Measurements from ENCODE around the gene VPS11.
"Not testable (repeated sequence)": the region's sequence is repeated elsewhere in the genome, so short reads cannot be mapped to it uniquely, and the experiment has no call there.

The VPS11 gene

GRCh38 chr11:119067371-119068222 is at the start of gene VPS11:
Gene VPS11 (plus strand): TSS chr11:119067818. CDS start chr11:119067824, 6 bp downstream.
- DNase-seq, result peak; percentile 95

DNA sequence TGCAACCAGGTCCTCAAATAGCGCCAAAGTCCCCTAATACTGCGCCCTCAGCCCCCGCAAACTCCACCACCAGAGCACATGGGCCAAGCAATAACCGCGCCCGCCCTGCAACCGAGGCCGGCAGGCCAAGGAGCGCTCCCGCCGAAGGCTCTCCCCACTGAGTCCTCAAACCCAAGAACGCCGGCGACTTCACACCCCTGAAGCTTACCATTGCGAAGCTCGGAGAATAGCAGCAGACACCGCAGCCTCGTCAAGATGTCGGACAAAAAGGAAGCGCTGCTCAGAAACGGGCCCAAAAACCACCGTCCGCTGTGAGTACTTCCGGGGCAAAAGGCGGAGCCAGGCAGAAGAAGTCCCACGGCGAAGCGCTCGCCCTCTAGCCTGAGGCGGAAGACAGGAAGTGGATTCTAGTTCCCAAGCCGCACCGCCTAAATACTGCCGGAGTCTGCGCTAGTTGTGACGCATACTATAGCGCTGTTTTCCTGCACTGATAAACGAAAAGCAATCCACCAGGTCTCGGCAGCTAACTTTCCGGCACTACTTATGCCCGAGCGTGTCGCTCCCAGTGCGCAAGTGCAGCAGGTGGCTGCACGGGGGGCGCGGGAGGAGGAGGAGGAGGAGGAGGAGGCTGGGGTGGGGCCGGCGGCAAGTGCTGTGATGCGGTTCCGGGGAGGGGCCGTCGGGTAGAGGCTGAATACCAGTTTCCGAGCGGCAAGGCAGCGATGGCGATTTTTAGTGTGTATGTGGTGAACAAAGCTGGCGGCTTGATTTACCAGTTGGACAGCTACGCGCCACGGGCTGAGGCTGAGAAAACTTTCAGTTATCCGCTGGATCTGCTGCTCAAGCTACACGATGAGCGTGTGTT is 49.3 kb upstream of the VPS11 start, which contains the start of the genes RPS25 and TRAPPC4:
Gene RPS25 (minus strand): TSS at position 270 of the 865 bp plus-strand sequence. CDS start 59 bp downstream, at position 211.
Gene TRAPPC4 (plus strand): TSS at position 693 of the 865 bp plus-strand sequence. CDS start 30 bp downstream, at position 723.
- peak; percentile 97 for DNase-seq

DNA sequence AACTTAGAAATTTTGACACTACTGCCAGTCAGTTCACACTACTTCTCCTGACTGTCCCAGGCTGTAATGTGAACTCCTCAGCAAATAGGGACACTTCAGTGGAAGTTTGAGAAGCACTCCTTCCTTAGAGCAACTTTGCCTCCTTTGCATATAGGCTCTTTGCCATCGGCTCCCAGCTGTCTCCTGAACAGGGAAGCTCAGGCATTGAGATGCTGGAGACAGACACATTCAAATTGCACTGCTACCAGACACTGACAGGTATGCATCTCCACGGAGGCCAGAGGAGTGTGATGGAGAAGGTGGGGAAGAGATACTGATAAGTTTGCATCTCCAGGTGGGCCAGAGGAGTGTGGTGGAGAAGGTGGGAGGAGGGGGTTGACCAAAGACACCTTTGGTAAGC is 47.6 kb upstream of the VPS11 start:
- DNase-seq, result no peak

GRCh38 chr11:119021631-119022030 is 46.0 kb upstream of the VPS11 start:
- no peak for DNase-seq

GRCh38 chr11:119023741-119024140 is 43.9 kb upstream of the VPS11 start:
- no peak for DNase-seq

- DNase-seq, result no peak
Measured at GRCh38 chr11:119024430-119025098, 43.1 kb upstream of the VPS11 start.

GRCh38 chr11:119025099-119025473 is 42.5 kb upstream of the VPS11 start:
- no peak for DNase-seq

DNA sequence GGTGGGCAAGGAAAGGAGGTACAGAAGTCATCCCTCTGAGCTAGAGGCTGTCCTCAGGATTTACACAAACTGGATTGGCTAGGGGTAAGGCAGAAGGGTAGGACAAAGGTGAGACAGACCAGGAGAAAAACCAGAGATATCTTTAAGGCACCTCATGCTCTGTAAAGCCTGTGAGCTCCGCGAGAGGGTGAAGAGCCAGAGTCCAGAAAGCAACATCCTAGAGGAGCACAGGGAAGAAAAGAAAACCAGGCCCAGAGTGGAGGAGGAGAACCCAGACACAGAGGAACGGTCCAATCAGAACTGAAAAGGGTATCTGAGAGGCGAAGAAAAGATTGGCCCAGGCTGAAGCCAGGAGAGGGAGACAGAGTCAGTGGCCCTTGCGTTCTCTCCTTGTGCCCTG is 42.1 kb upstream of the VPS11 start:
- no peak for DNase-seq

GRCh38 chr11:119025978-119026766 is 41.4 kb upstream of the VPS11 start:
- no peak for DNase-seq

GRCh38 chr11:119026970-119027369 is 40.6 kb upstream of the VPS11 start:
- no peak for DNase-seq

GRCh38 chr11:119027561-119028345 is 39.9 kb upstream of the VPS11 start:
- DNase-seq, result no peak

- DNase-seq, result no peak
Measured at GRCh38 chr11:119028346-119029068, 39.1 kb upstream of the VPS11 start.

GRCh38 chr11:119029069-119029339 is 38.6 kb upstream of the VPS11 start:
- DNase-seq, result no peak

GRCh38 chr11:119029340-119030028 is 38.1 kb upstream of the VPS11 start:
- no peak for DNase-seq

DNA sequence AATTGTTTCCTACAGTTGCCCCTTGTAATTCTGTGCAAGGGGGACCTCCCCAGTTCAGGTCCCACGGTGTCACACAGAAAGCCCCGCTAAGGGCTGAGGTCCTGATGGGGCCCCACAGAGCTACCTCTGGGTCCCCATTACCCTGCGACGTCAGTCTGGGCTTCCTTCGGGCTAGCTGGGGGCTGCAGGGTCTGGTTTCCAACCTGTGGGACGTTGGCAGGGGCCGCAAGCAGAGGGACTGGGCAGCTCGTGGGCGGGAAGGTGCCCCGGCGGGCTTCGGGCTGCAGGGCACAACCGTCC is 37.6 kb upstream of the VPS11 start:
- DNase-seq, result no peak

- peak; percentile 99 for DNase-seq
Measured at GRCh38 chr11:119030329-119031047, 37.1 kb upstream of the VPS11 start, which contains the start of gene SLC37A4. Gene SLC37A4 (minus strand): TSS chr11:119030877.

GRCh38 chr11:119031912-119032280 is 35.7 kb upstream of the VPS11 start:
- DNase-seq, result no peak

DNA sequence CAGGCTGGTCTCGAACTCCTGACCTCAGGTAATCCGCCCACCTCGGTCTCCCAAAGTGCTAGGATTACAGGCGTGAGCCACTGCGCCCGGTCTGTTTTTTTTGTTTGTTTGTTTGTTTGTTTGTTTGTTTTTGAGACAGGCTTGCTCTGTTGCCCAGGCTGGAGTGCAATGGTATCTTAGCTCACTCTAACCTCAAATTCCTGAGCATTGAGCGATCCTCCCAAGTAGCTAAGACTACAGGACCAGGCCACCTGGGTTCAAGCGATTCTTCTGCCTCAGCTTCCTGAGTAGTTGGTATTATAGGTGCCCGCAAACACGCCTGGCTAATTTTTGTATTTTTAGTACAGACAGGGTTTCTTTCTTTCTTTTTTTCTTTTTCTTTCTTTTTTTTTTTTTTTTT is 34.2 kb upstream of the VPS11 start:
- DNase-seq, result not testable (repeated sequence)

DNA sequence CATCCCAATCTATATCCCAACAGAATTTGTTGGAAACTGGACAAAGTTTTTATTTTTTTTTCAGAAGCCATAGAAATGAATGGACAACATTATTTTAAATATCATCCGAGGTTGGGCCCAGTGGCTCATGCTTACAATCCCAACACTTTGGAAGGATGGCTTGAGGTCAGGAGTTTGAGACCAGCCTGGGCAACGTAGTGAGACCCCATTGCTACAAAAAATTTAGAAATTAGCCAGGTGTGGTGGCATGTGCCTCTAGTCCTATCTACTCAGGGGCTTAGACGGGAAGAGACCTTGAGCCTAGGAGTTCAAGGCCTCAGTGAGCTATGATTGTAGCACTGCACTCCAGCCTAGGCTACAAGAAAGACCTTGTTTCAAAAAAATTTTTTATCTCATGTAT is 32.8 kb upstream of the VPS11 start:
- DNase-seq, result no peak

DNA sequence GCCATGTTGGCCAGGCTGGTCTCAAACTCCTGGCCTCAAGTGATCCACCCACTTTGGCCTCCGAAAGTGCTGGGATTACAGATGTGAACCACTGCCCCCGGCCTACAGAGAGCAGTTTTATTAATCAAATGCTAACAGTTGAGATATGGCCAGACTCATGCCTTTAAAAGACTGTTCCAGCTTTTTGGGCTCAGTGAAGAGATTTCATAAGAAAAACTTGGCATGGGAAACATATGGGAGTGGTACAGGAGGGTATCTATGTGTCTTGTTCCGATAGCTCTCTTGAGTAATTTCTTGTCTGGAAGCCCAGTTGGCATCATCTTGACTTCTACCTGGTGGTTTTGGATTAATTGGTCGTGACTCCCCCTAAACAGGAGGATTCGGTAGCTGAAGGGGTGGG is 28.7 kb upstream of the VPS11 start:
- DNase-seq, result no peak

Measured in NCI-H345 (cell line).